Measurements from ENCODE around the gene PGAM2. TPM values are rescaled to one million over a fixed set of nuclear protein-coding genes. Genes with fewer than 3 reads are reported as not detected.

Gene PGAM2
- total and polyA plus RNA-seq, 2 of the 13 experiments (the other 11 are each of a cell fraction or from before 2014, with no cell fraction given): 0.22 TPM; not detected in 1

DNA sequence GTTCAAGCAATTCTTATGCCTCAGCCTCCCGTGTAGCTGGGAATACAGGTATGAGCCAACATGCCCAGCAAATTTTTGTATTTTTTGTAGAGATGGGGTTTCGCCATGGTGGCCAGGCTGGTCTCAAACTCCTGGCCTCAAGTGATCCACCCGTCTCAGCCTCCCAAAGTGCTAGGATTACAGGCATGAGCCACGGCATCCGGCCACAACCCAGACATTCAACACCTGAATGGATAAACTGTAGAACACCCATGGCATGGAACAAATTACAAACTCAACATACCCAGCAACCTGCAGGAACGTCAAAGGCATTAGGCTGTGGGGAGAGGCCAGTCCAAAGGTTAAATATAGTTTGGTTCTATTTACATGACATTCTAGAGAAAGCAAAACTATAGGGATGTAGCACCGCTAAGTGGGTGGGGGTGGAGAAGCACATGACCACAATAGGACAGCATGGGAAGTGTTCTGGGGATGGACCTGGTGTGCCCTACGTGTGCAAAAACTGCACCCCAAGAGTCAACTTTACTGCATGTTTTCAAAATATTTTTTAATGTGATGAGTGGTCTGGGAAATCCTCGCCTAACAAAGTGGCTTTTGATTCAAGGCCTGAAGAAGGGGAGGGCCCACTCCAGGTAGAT lies 6.5 kb upstream of the PGAM2 start (continued):
- TF ChIP-seq NONO (IDR thresholded peaks at IDR 0.05) (no peak), NONO (CRISPR knock-in tag; conservative IDR thresholded peaks at IDR 0.05) (0 out of 2 replicates have a peak, but pooled peaks have one; percentile 16), THAP11 (CRISPR knock-in tag; IDR thresholded peaks at IDR 0.05) (no peak), FOXA1 (IDR thresholded peaks at IDR 0.05) (no peak), FOXA1 (CRISPR knock-in tag; IDR thresholded peaks at IDR 0.05) (0 out of 2 replicates have a peak, but pooled peaks have one; percentile 32), MIXL1 (CRISPR knock-in tag; IDR thresholded peaks at IDR 0.05) (peak; percentile 56; the same call in 1 of the 2 replicates), TARDBP (CRISPR knock-in tag; IDR thresholded peaks at IDR 0.05) (peak; percentile 71; the same call in 1 of the 2 replicates), ZSCAN5A (CRISPR knock-in tag; IDR thresholded peaks at IDR 0.05; ENCODE audit: borderline replicate concordance) (peak; percentile 65; the same call in 1 of the 2 replicates), TBX2 (CRISPR knock-in tag; IDR thresholded peaks at IDR 0.05; ENCODE audit: borderline replicate concordance) (no peak; the same call in 1 of the 2 replicates), ZNF326 (CRISPR knock-in tag; IDR thresholded peaks at IDR 0.05; ENCODE audit: borderline replicate concordance) (no peak), PITX1 (CRISPR knock-in tag; IDR thresholded peaks at IDR 0.05) (peak; percentile 48; the same call in 1 of the 2 replicates), BORCS8-MEF2B (CRISPR knock-in tag; IDR thresholded peaks at IDR 0.05) (0 out of 2 replicates have a peak, but pooled peaks have one; percentile 36), ZNF224 (CRISPR knock-in tag; IDR thresholded peaks at IDR 0.05) (no peak), TFE3 (CRISPR knock-in tag; IDR thresholded peaks at IDR 0.05) (peak; percentile 87)
- TF ChIP-seq, protein P1, sequence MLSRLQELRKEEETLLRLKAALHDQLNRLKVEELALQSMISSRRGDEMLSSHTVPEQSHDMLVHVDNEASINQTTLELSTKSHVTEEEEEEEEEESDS (CRISPR knock-in tag; IDR thresholded peaks at IDR 0.05; ENCODE audit: borderline replicate concordance): no peak
- TF ChIP-seq, protein P2, sequence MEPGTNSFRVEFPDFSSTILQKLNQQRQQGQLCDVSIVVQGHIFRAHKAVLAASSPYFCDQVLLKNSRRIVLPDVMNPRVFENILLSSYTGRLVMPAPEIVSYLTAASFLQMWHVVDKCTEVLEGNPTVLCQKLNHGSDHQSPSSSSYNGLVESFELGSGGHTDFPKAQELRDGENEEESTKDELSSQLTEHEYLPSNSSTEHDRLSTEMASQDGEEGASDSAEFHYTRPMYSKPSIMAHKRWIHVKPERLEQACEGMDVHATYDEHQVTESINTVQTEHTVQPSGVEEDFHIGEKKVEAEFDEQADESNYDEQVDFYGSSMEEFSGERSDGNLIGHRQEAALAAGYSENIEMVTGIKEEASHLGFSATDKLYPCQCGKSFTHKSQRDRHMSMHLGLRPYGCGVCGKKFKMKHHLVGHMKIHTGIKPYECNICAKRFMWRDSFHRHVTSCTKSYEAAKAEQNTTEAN (CRISPR knock-in tag; conservative IDR thresholded peaks at IDR 0.05): 0 out of 2 replicates have a peak, but pooled peaks have one; percentile 46
- TF ChIP-seq, protein P3, sequence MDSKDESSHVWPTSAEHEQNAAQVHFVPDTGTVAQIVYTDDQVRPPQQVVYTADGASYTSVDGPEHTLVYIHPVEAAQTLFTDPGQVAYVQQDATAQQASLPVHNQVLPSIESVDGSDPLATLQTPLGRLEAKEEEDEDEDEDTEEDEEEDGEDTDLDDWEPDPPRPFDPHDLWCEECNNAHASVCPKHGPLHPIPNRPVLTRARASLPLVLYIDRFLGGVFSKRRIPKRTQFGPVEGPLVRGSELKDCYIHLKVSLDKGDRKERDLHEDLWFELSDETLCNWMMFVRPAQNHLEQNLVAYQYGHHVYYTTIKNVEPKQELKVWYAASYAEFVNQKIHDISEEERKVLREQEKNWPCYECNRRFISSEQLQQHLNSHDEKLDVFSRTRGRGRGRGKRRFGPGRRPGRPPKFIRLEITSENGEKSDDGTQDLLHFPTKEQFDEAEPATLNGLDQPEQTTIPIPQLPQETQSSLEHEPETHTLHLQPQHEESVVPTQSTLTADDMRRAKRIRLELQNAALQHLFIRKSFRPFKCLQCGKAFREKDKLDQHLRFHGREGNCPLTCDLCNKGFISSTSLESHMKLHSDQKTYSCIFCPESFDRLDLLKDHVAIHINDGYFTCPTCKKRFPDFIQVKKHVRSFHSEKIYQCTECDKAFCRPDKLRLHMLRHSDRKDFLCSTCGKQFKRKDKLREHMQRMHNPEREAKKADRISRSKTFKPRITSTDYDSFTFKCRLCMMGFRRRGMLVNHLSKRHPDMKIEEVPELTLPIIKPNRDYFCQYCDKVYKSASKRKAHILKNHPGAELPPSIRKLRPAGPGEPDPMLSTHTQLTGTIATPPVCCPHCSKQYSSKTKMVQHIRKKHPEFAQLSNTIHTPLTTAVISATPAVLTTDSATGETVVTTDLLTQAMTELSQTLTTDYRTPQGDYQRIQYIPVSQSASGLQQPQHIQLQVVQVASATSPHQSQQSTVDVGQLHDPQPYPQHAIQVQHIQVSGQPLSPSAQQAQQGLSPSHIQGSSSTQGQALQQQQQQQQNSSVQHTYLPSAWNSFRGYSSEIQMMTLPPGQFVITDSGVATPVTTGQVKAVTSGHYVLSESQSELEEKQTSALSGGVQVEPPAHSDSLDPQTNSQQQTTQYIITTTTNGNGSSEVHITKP (CRISPR knock-in tag; IDR thresholded peaks at IDR 0.05; ENCODE audit: low read depth): peak; percentile 57; the same call in 1 of the 2 replicates
- TF ChIP-seq, protein P4, sequence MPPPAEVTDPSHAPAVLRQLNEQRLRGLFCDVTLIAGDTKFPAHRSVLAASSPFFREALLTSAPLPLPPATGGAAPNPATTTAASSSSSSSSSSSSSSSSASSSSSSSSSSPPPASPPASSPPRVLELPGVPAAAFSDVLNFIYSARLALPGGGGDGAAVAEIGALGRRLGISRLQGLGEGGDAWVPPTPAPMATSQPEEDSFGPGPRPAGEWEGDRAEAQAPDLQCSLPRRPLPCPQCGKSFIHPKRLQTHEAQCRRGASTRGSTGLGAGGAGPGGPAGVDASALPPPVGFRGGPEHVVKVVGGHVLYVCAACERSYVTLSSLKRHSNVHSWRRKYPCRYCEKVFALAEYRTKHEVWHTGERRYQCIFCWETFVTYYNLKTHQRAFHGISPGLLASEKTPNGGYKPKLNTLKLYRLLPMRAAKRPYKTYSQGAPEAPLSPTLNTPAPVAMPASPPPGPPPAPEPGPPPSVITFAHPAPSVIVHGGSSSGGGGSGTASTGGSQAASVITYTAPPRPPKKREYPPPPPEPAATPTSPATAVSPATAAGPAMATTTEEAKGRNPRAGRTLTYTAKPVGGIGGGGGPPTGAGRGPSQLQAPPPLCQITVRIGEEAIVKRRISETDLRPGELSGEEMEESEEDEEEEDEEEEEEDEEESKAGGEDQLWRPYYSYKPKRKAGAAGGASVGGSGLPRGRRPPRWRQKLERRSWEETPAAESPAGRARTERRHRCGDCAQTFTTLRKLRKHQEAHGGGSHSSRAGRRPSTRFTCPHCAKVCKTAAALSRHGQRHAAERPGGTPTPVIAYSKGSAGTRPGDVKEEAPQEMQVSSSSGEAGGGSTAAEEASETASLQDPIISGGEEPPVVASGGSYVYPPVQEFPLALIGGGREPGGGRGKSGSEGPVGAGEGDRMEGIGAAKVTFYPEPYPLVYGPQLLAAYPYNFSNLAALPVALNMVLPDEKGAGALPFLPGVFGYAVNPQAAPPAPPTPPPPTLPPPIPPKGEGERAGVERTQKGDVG (CRISPR knock-in tag; IDR thresholded peaks at IDR 0.05; ENCODE audit: borderline replicate concordance): 0 out of 2 replicates have a peak, but pooled peaks have one; percentile 49

Measured in HepG2 (cell line).